IMR-90 (cell line): ENCODE results near the gene DPYSL3.

Experiments
- CEBPB ChIP-seq: IDR thresholded peaks from 2 replicates; pipeline ENCODE4 v1.6.1; 2012; ENCODE audit warnings: low read depth, low read length, improper control_type of control experiment
- CHD1 ChIP-seq: IDR thresholded peaks from 2 replicates; pipeline ENCODE4 v1.6.1; 2012; ENCODE audit warnings: low read depth, low read length, improper control_type of control experiment
- CTCF ChIP-seq: conservative IDR thresholded peaks from 2 replicates; pipeline ENCODE4 v1.5.1; 2012; ENCODE audit warnings: mild to moderate bottlenecking, low read depth, low read length, improper control_type of control experiment
- FOS ChIP-seq: fragments of 150-350 bp; IDR thresholded peaks from 2 replicates; pipeline ENCODE4 v1.6.1; 2016; ENCODE audit warnings: low read depth, low read length
- MAFK ChIP-seq: IDR thresholded peaks from 2 replicates; pipeline ENCODE4 v1.6.1; 2012; ENCODE audit warnings: low read depth, low read length, improper control_type of control experiment
- MAZ ChIP-seq: IDR thresholded peaks from 2 replicates; pipeline ENCODE4 v1.6.1; 2012; ENCODE audit warnings: low read depth, mild to moderate bottlenecking, low read length, improper control_type of control experiment, moderate library complexity, borderline replicate concordance
- POLR2A ChIP-seq: IDR thresholded peaks from 2 replicates; pipeline ENCODE4 v1.6.1; 2012; ENCODE audit warnings: mild to moderate bottlenecking, low read depth, low read length
- RAD21 ChIP-seq: IDR thresholded peaks from 2 replicates; pipeline ENCODE4 v1.6.1; 2012; ENCODE audit warnings: low read length, improper control_type of control experiment
- RCOR1 ChIP-seq: IDR thresholded peaks from 2 replicates; pipeline ENCODE4 v1.6.1; 2012; ENCODE audit warnings: mild to moderate bottlenecking, low read length, improper control_type of control experiment; ENCODE audit not compliant: insufficient replicate concordance
- TF ChIP-seq, protein P1 (sequence below): fragments of 150-350 bp; IDR thresholded peaks from 2 replicates; pipeline ENCODE4 v1.6.1; 2016; ENCODE audit warnings: low read depth, mild to moderate bottlenecking, low read length, moderate library complexity, borderline replicate concordance

GRCh38 chr5:147430628-147431027 lies 79.2 kb downstream of the DPYSL3 start:
- TF ChIP-seq CTCF (no peak), RAD21 (no peak), POLR2A (no peak), MAZ (no peak), MAFK (no peak), CEBPB (no peak), CHD1 (no peak), FOS (no peak), RCOR1 (no peak)
- TF ChIP-seq, protein P1, sequence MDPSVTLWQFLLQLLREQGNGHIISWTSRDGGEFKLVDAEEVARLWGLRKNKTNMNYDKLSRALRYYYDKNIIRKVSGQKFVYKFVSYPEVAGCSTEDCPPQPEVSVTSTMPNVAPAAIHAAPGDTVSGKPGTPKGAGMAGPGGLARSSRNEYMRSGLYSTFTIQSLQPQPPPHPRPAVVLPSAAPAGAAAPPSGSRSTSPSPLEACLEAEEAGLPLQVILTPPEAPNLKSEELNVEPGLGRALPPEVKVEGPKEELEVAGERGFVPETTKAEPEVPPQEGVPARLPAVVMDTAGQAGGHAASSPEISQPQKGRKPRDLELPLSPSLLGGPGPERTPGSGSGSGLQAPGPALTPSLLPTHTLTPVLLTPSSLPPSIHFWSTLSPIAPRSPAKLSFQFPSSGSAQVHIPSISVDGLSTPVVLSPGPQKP: no peak
